ENCODE measurements around the gene CELA2A.
A peak's percentile ranks its signal among the peaks of the same experiment; 100 is the strongest.

DNA sequence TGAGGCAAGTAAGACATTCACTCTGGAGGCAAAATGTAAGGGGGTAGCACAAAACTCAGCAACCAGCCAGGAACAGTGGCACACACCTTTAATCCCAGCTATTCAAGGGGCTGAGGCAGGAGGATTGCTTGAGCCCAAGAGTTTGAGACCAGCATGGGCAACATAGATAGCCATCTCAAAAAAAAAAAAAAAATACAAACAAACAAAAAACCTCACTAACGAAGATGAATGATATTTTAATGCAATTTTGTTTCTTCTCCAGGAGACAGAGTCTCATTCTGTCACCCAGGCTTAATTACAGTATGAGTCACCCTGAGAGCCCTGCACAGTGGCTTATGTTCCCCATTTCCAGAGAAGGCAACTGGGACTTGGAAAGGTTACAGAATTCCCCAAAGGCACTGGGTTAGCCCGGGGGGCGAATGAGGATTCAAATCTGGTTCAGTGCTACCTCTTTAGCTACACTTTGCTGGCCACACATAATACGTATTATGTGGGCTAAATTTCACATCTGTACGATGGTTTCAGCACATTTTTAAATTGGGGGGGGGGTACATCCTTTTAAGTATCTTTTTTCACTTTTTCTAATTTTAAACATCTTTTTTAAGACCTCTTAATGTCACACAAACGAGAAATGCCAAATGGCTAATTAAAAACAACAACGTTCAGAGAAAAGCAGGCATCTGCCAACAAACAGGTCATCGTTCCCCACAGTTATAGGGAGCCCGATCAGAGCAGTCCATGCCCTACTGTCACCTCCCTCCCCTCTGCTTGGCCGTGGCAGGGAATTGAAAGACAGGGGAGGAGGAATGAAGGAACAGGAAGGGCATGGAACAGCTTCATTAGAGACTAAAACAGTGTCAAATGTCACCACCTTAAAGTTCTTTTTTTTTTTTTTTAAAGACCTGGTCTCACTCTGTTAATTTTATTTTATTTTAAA is 3.5 kb downstream of the CELA2A start:
- TF ChIP-seq, protein P1, sequence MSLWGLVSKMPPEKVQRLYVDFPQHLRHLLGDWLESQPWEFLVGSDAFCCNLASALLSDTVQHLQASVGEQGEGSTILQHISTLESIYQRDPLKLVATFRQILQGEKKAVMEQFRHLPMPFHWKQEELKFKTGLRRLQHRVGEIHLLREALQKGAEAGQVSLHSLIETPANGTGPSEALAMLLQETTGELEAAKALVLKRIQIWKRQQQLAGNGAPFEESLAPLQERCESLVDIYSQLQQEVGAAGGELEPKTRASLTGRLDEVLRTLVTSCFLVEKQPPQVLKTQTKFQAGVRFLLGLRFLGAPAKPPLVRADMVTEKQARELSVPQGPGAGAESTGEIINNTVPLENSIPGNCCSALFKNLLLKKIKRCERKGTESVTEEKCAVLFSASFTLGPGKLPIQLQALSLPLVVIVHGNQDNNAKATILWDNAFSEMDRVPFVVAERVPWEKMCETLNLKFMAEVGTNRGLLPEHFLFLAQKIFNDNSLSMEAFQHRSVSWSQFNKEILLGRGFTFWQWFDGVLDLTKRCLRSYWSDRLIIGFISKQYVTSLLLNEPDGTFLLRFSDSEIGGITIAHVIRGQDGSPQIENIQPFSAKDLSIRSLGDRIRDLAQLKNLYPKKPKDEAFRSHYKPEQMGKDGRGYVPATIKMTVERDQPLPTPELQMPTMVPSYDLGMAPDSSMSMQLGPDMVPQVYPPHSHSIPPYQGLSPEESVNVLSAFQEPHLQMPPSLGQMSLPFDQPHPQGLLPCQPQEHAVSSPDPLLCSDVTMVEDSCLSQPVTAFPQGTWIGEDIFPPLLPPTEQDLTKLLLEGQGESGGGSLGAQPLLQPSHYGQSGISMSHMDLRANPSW (CRISPR knock-in tag; IDR thresholded peaks at IDR 0.05) = no peak
- TF ChIP-seq ZNF239 (CRISPR knock-in tag; IDR thresholded peaks at IDR 0.05) (no peak), SOX6 (IDR thresholded peaks at IDR 0.05) (no peak; the same call in 1 of the 2 replicates), JUND (IDR thresholded peaks at IDR 0.05; ENCODE audit: borderline replicate concordance, low read depth, low read length) (peak; percentile 92), JUND (tag; IDR thresholded peaks at IDR 0.05; ENCODE audit: borderline replicate concordance, low read depth, low read length) (peak; percentile 89), POLR2AphosphoS5 (IDR thresholded peaks at IDR 0.05; ENCODE audit: control insufficient read depth, insufficient read depth, low read depth, low read length) (no peak), ZNF695 (CRISPR knock-in tag; IDR thresholded peaks at IDR 0.05) (no peak), NRF1 (conservative IDR thresholded peaks at IDR 0.05 in 1 of 2, IDR thresholded peaks at IDR 0.05 in 1 of 2) (no peak), HMG20B (CRISPR knock-in tag; IDR thresholded peaks at IDR 0.05) (no peak), JUN (IDR thresholded peaks at IDR 0.05; ENCODE audit: borderline replicate concordance, low read depth, low read length) (peak; percentile 86), JUN (CRISPR knock-in tag; IDR thresholded peaks at IDR 0.05; ENCODE audit: borderline replicate concordance) (no peak), HSF4 (CRISPR knock-in tag; IDR thresholded peaks at IDR 0.05; ENCODE audit: borderline replicate concordance) (no peak), CREB1 (IDR thresholded peaks at IDR 0.05) (no peak), CREB1 (CRISPR knock-in tag; IDR thresholded peaks at IDR 0.05) (no peak), TAF1 (IDR thresholded peaks at IDR 0.05; ENCODE audit: control insufficient read depth, extremely low read depth, insufficient read depth, low read length, severe bottlenecking) (no peak)
- TF ChIP-seq, protein P2, sequence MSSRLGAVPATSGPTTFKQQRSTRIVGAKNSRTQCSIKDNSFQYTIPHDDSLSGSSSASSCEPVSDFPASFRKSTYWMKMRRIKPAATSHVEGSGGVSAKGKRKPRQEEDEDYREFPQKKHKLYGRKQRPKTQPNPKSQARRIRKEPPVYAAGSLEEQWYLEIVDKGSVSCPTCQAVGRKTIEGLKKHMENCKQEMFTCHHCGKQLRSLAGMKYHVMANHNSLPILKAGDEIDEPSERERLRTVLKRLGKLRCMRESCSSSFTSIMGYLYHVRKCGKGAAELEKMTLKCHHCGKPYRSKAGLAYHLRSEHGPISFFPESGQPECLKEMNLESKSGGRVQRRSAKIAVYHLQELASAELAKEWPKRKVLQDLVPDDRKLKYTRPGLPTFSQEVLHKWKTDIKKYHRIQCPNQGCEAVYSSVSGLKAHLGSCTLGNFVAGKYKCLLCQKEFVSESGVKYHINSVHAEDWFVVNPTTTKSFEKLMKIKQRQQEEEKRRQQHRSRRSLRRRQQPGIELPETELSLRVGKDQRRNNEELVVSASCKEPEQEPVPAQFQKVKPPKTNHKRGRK (tag; IDR thresholded peaks at IDR 0.05) = no peak
- TF ChIP-seq, protein P3, sequence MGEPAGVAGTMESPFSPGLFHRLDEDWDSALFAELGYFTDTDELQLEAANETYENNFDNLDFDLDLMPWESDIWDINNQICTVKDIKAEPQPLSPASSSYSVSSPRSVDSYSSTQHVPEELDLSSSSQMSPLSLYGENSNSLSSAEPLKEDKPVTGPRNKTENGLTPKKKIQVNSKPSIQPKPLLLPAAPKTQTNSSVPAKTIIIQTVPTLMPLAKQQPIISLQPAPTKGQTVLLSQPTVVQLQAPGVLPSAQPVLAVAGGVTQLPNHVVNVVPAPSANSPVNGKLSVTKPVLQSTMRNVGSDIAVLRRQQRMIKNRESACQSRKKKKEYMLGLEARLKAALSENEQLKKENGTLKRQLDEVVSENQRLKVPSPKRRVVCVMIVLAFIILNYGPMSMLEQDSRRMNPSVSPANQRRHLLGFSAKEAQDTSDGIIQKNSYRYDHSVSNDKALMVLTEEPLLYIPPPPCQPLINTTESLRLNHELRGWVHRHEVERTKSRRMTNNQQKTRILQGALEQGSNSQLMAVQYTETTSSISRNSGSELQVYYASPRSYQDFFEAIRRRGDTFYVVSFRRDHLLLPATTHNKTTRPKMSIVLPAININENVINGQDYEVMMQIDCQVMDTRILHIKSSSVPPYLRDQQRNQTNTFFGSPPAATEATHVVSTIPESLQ (CRISPR knock-in tag; IDR thresholded peaks at IDR 0.05) = no peak

Data from K562 (cell line).